Omental fat pad (tissue), 4 donors: ENCODE results near the gene ZNF232. TPM values are rescaled to one million over a fixed set of nuclear protein-coding genes. Genes with fewer than 3 reads are reported as not detected.
"Not testable (repeated sequence)": the region's sequence is repeated elsewhere in the genome, so short reads cannot be mapped to it uniquely, and the experiment has no call there.

ENCODE experiments used
- ATAC-seq: fragments of 150-250 bp; one replicate; pipeline ENCODE4 v1.9.1; 2016; ENCODE audit warnings: mild to moderate bottlenecking, moderate library complexity; ENCODE audit not compliant: low FRiP score
- DNase-seq: peaks from one replicate; pipeline ENCODE4 v3.0.0-alpha.2; 2019; ENCODE audit warnings: low spot score
- CTCF ChIP-seq, 3 donors: fragments of 450-650 bp; IDR thresholded peaks; one replicate each; pipeline ENCODE4 v1.5.1; 2016 to 2017; ENCODE audit warnings: antibody characterized with exemption in 3 of 3, mild to moderate bottlenecking in 3 of 3, moderate library complexity in 2 of 3
- total RNA-seq, 4 donors: library from RNA; depleted of rRNA; stranded (reverse); fragments of >200 nt; gene quantifications; one replicate each; pipeline ENCODE4 v1.1.0, GENCODE V29; 2016

ZNF232 gene
- 10 to 100 TPM in 1 of 4 donors, 1 to 10 TPM in 3; 3.8 to 14.3 (median 6.5) TPM for total RNA-seq

GRCh38 chr17:5111402-5112204 lies at the start of gene ZNF232:
TSS of gene ZNF232 (minus strand) at chr17:5111878. CDS start at chr17:5111822, 56 bp downstream.
- no peak for TF ChIP-seq CTCF (IDR thresholded peaks at IDR 0.05)
- ATAC-seq (peak; percentile 96), DNase-seq (peak; percentile 64)

GRCh38 chr17:5160702-5161101 lies 49.0 kb upstream of the ZNF232 start:
- ATAC-seq, DNase-seq: not testable (repeated sequence)

- not testable (repeated sequence) for ATAC-seq, DNase-seq
These were observed 34.4 kb upstream of the ZNF232 start for GRCh38 chr17:5146122-5146521.

GRCh38 chr17:5142877-5143276 lies 31.2 kb upstream of the ZNF232 start:
- not testable (repeated sequence) for ATAC-seq, DNase-seq

GRCh38 chr17:5139458-5139732 lies 27.7 kb upstream of the ZNF232 start:
- no peak for TF ChIP-seq CTCF (IDR thresholded peaks at IDR 0.05)
- no peak for DNase-seq
- no peak for ATAC-seq

- no peak for ATAC-seq
- TF ChIP-seq CTCF (IDR thresholded peaks at IDR 0.05), result no peak
- DNase-seq, result no peak
These were observed 27.2 kb upstream of the ZNF232 start for GRCh38 chr17:5138616-5139457.

GRCh38 chr17:5138198-5138544 lies 26.5 kb upstream of the ZNF232 start:
- not testable (repeated sequence) for ATAC-seq, DNase-seq

GRCh38 chr17:5137511-5138197 lies 26.0 kb upstream of the ZNF232 start:
- not testable (repeated sequence) for DNase-seq, ATAC-seq

GRCh38 chr17:5136580-5137412 lies 25.1 kb upstream of the ZNF232 start:
- not testable (repeated sequence) for DNase-seq, ATAC-seq
